HG03139 (cell line): Measurements from ENCODE around the gene UBE3B.

Experiments
- ATAC-seq: cut with Tn5 transposase; IDR thresholded peaks from one replicate; pipeline ENCODE4 v1.9.1; 2021; ENCODE audit not compliant: unreplicated experiment

The UBE3B gene

GRCh38 chr12:109449845-109450532, 27.4 kb upstream of the UBE3B start:
- no peak for ATAC-seq

- ATAC-seq, result no peak
Measured at GRCh38 chr12:109450980-109451379, 26.5 kb upstream of the UBE3B start.

- no peak for ATAC-seq
Measured at GRCh38 chr12:109451400-109451799, 26.0 kb upstream of the UBE3B start.

- ATAC-seq, result no peak
Measured at GRCh38 chr12:109452489-109452888, 24.9 kb upstream of the UBE3B start.

- no peak for ATAC-seq
Measured at GRCh38 chr12:109455706-109456105, 21.7 kb upstream of the UBE3B start.

DNA sequence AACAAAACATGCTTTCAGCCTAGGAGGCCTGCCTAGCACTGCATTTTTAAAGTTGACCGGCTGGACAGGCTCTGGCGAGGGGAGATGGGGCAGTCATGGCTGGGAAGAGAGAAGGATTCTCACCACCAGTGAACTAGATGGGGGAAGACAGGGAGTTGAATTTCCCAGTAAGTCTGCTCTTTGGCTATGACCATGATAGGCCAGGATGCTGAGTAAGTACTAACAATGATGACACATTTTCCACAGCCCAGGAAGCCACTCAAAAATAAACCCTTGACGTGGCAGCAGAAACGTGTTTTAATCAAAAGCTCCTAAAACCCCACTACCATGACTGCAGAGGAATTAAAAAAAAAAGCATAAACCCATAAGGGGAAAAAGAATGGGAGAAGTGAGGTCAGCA, 19.3 kb upstream of the UBE3B start:
- no peak for ATAC-seq

GRCh38 chr12:109458771-109459208, 18.6 kb upstream of the UBE3B start:
- no peak for ATAC-seq

DNA sequence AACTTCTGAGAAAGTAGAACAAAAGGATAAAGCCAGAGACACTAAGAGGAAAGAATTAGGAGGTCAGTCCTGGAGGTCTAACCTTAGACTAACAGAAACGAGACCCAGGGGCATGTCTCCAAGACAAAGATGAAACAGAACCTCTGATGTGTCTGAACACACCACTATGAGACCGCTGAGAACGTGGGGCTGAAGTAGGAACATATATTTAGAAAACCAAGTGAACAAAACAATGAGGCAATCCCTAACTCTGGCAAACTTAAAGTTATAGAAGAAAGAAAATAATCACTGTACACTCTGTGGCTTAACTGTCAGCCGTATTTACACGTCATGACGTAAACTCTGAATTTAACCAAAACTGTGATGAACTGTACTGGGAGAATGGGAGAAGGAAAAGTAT, 18.2 kb upstream of the UBE3B start:
- ATAC-seq, result no peak

GRCh38 chr12:109460538-109460937, 16.9 kb upstream of the UBE3B start:
- ATAC-seq, result no peak

GRCh38 chr12:109461049-109461845, 16.2 kb upstream of the UBE3B start:
- ATAC-seq, result no peak

DNA sequence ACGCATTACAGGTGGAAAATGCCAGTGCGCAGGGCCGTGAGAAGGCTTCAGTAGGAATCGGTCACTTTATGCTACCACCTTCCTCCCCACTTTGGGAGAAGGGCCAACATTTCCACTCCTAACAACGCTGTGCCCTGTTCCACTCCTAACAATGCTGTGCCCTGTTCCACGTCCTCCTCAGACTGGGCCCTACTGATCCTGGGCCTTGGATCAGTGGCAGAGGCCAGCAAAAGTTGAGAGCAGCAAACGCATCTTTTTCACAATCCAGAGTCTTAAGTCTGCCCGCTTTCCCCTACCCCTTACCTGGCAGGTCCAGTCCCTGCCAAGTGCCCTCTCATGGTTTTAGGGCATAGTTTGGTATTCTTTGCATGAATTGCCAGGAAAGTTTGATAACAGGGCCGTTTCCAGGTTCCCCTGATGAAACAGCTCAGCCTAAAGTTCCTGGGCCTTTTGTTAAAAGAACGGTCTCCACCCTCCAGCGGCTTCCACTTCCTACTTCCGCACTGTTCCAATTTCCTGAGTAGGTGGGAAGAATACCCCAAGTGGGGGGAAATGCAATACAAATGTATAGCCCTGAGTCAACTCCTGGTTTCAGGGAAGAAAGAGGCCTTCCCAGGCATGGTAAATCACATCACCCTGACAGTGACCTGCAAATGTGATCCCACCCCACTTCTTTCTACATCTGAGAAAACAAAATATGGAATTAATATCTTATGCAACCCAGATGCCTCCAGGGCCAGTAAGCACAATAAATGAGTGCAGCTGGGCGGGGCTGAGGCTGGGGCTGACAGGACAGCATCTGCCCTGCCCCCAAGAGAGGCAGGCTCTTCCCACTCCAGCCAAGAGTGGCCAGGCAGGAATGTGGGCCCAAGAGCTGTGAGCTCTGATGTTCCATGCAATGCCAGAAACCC, 15.3 kb upstream of the UBE3B start:
- ATAC-seq, result no peak

DNA sequence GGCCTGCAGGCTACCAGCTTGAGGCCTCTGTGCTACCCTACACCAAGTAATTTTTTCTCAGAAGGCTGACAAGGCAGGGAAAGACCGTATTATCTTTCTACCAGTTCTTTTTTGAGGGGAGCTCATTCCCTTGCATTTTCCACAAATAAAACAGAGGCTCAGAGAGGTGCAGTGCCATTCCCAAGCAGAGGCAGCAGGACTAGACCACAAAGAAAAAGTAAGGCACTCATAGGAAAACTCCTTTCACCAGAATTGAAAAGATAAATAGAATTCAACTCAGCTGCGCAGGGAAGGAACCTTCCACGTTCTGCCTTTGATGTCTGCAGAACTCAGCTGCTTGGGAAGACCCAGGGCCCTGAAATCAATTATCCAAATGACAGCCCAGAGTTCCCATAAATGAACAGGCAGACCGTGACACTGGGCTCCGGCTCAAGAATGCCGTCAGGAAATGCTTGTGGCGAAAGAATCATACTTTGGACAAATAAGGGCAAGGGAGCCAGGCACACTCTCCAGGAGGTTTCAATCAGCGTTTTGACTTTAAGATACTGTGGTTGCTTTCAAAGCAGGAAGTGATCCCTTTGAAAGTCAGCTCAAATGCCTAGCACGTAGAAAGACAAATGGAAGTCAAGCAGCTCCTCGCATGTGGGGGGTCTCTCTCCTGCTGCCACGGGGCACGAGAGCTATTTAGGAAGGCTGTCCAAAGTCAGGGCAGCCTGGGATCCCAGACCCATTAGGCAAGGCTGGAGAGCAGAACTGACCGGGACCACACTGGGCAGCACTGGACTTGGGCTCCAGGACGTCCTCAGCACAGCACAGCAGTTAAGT, 14.4 kb upstream of the UBE3B start:
- no peak for ATAC-seq

- no peak for ATAC-seq
Measured at GRCh38 chr12:109463756-109464155, 13.7 kb upstream of the UBE3B start.

- no peak for ATAC-seq
Measured at GRCh38 chr12:109464642-109465351, 12.6 kb upstream of the UBE3B start.

- ATAC-seq, result no peak
Measured at GRCh38 chr12:109466305-109466704, 11.1 kb upstream of the UBE3B start.

GRCh38 chr12:109466821-109467220, 10.6 kb upstream of the UBE3B start:
- ATAC-seq, result no peak

GRCh38 chr12:109467978-109468676, 9.3 kb upstream of the UBE3B start:
- no peak for ATAC-seq

- ATAC-seq, result no peak
Measured at GRCh38 chr12:109469517-109469916, 7.9 kb upstream of the UBE3B start.

- ATAC-seq, result no peak
Measured at GRCh38 chr12:109473006-109473405, 4.4 kb upstream of the UBE3B start.
